K562 (cell line): ENCODE measurements around the gene AP4S1. TPM values are rescaled to one million over a fixed set of nuclear protein-coding genes. Genes with fewer than 3 reads are reported as not detected.
A peak's percentile ranks its signal among the peaks of the same experiment; 100 is the strongest.

Experiments
- ATAC-seq: fragments of 200-7000 bp; cut with Tn5 transposase; 3 replicates; pipeline ENCODE4 v1.9.1; 2020; ENCODE audit warnings: moderate library complexity
- BruUV-seq: library from RNA; stranded (reverse); fragments of 400-500 nt; replicated peaks from 2 replicates; lab custom pipeline; 2021; lab: Mats Ljungman, UMichigan
- CTCF ChIA-PET: fragments of 300-600 bp; formaldehyde crosslinking; extraction: SDS; loops from one replicate; lab custom pipeline; 2021; ENCODE audit warnings: low intra/inter-chr PET ratio; lab: Yijun Ruan, JAX
- POLR2A ChIA-PET: fragments of 300-600, 350-650 bp; sonication (Branson Sonifier 250); formaldehyde crosslinking; extraction: SDS; loops from one replicate; lab custom pipeline; 2021; ENCODE audit warnings: antibody characterized with exemption, inconsistent platforms; lab: Yijun Ruan, JAX
- DNase-seq, 4 experiments: peaks; one replicate each; pipeline versions ENCODE4 v3.0.0 to v3.0.0-alpha.2; 2011 to 2018; ENCODE audit warnings: low spot score in 3 of 4, mixed read lengths in 3 of 4; ENCODE audit errors: extremely low read depth in 1 of 4
- FAIRE-seq: peaks from 2 replicates; lab custom pipeline; 2011; peaks lifted over from hg19 to GRCh38; lab: Jason Lieb, UNC
- H2AFZ ChIP-seq: 2 replicates; pipeline ENCODE4 v1.6.0; 2011; ENCODE audit warnings: low read depth, low read length, control low read depth, inconsistent platforms
- H3K27ac ChIP-seq: fragments of 200-600 bp; 3 replicates; pipeline ENCODE4 v1.8.0; 2011; ENCODE audit warnings: low read depth, mild to moderate bottlenecking, control low read depth, inconsistent platforms, low read length, moderate library complexity, mixed read lengths; ENCODE audit errors: extremely low read depth
- H3K27me3 ChIP-seq, 2 experiments: fragments of 300-600 bp in 1 of 2; 2 replicates in 1 of 2; 3 replicates in 1 of 2; pipeline versions ENCODE4 v1.6.0 to v1.8.0; 2011; ENCODE audit warnings: inconsistent platforms in 2 of 2, low read length in 2 of 2, mild to moderate bottlenecking in 1 of 2, mixed read lengths in 1 of 2, moderate library complexity in 1 of 2; ENCODE audit not compliant: control insufficient read depth in 2 of 2, insufficient read depth in 2 of 2
- H3K36me3 ChIP-seq: fragments of 300-600 bp; 3 replicates; pipeline ENCODE4 v1.8.0; 2011; ENCODE audit warnings: mild to moderate bottlenecking, low read length, inconsistent platforms; ENCODE audit not compliant: control insufficient read depth, insufficient read depth
- H3K4me1 ChIP-seq, 2 experiments: fragments of 200-600 bp in 1 of 2; replicated peaks in 1 of 2; 2 replicates in 1 of 2; 3 replicates in 1 of 2; pipeline versions ENCODE4 v1.5.1 to v1.8.0; 2011; ENCODE audit warnings: inconsistent platforms in 2 of 2, low read length in 2 of 2, mild to moderate bottlenecking in 1 of 2, mixed read lengths in 1 of 2, moderate library complexity in 1 of 2; ENCODE audit not compliant: control insufficient read depth in 2 of 2, insufficient read depth in 2 of 2
- H3K4me2 ChIP-seq: 2 replicates; pipeline ENCODE4 v1.6.1; 2011; ENCODE audit warnings: low read length, control low read depth, inconsistent platforms, mixed read lengths; ENCODE audit not compliant: insufficient read depth
- H3K4me3 ChIP-seq: fragments of 200-600 bp; sonication (generic), shearing (Covaris generic); 2 replicates; pipeline ENCODE4 v1.5.1; 2016; ENCODE audit warnings: control low read depth, inconsistent platforms
- H3K79me2 ChIP-seq: fragments of 200-600 bp; 3 replicates; pipeline ENCODE4 v1.8.0; 2011; ENCODE audit warnings: low read length, inconsistent platforms; ENCODE audit not compliant: control insufficient read depth, insufficient read depth
- H3K9ac ChIP-seq, 2 experiments: 2 replicates each; pipeline versions ENCODE4 v1.6.0 to v1.6.1; 2011; ENCODE audit warnings: low read depth in 2 of 2, low read length in 2 of 2, control low read depth in 1 of 2, inconsistent platforms in 1 of 2, mild to moderate bottlenecking in 1 of 2, mixed read lengths in 1 of 2; ENCODE audit not compliant: insufficient read depth in 1 of 2
- H3K9me1 ChIP-seq: one replicate; pipeline ENCODE4 v1.6.0; 2011; ENCODE audit warnings: inconsistent platforms, mild to moderate bottlenecking, low read length, moderate library complexity; ENCODE audit not compliant: control insufficient read depth, insufficient read depth
- H3K9me3 ChIP-seq: replicated peaks from 2 replicates; pipeline ENCODE4 v1.5.1; 2011; ENCODE audit warnings: low read depth, low read length, inconsistent platforms; ENCODE audit not compliant: control insufficient read depth, insufficient read depth
- H4K20me1 ChIP-seq: replicated peaks from 2 replicates; pipeline ENCODE4 v1.6.1; 2011; ENCODE audit warnings: low read length, inconsistent platforms, mixed read lengths; ENCODE audit not compliant: control insufficient read depth, insufficient read depth
- GTF2E2 ChIP-seq: fragments of 200-800 bp; sonication (Bioruptor generic); IDR thresholded peaks from 2 replicates; pipeline ENCODE4 v1.6.1; 2016; ENCODE audit warnings: missing genetic modification characterization, missing compliant biosample characterization
- MEIS2 ChIP-seq: fragments of 450-650 bp; IDR thresholded peaks from 2 replicates; pipeline ENCODE4 v1.6.1; 2014; ENCODE audit warnings: mild to moderate bottlenecking; ENCODE audit not compliant: partially characterized antibody
- PBX2 ChIP-seq, 2 experiments: IDR thresholded peaks in 1 of 2; conservative IDR thresholded peaks in 1 of 2; 2 replicates each; pipeline ENCODE4 v1.6.1; 2016; ENCODE audit warnings: low read depth in 2 of 2, mild to moderate bottlenecking in 1 of 2, missing compliant biosample characterization in 1 of 2, missing genetic modification characterization in 1 of 2, moderate library complexity in 1 of 2
- PKNOX1 ChIP-seq: fragments of 450-650 bp; IDR thresholded peaks from 2 replicates; pipeline ENCODE4 v1.6.1; 2016
- WGBS: fragments of 100-300 bp; shearing (Covaris generic); methylation state at CpG from one replicate; pipeline ENCODE4 v1.1.6; 2016; ENCODE audit warnings: low coverage, mixed read lengths; ENCODE audit not compliant: insufficient coverage; ENCODE audit errors: missing lambda C conversion rate; 5-methylcytosine and 5-hydroxymethylcytosine counted together
- in situ Hi-C: fragments of 300-500 bp; cut with MboI; formaldehyde crosslinking; loops from 4 replicates; pipeline ENCODE4 v1.15.0; 2018; ENCODE audit warnings: inconsistent platforms, mixed read lengths
- intact Hi-C: fragments of 100-400 bp; cut with micrococcal nuclease; formaldehyde crosslinking; loops from 2 replicates; pipeline ENCODE4 v1.14.2; 2022
- polyA plus RNA-seq, 8 experiments: library from polyadenylated mRNA; depleted of rRNA in 4 of 8; stranded (reverse) in 5 of 8; unstranded in 3 of 8; fragments of >200 nt; fragmentation: Nextera tagmentation in 2 of 8; fragmentation: Illumina TruSeq in 1 of 8; extraction: Ambion mirVana in 2 of 8; extraction: Trizol in 1 of 8; gene quantifications; 2 replicates each; pipeline versions ENCODE4 v1.2.1 to v1.2.3, GENCODE V29; 2011 to 2014; ENCODE audit warnings: inconsistent platforms in 1 of 8, missing spikeins in 1 of 8
- total RNA-seq, 7 experiments: library from RNA; depleted of rRNA in 6 of 7; stranded (reverse); fragments of >200 nt in 6 of 7; fragmentation: Illumina TruSeq in 2 of 7; extraction: Trizol in 2 of 7; gene quantifications; 2 replicates each; pipeline versions ENCODE4 v1.2.1 to v1.2.3, GENCODE V29; 2011 to 2021; ENCODE audit warnings: low replicate concordance in 1 of 7

The AP4S1 gene
- total and polyA plus RNA-seq, 9 of the 15 experiments (the other 6 are each of a cell fraction or from before 2014, with no cell fraction given), result 3.7 to 7.8 (median 5.9) TPM

GRCh38 chr14:31042300-31042699 lies 16.9 kb downstream of the AP4S1 start:
- ChIA-PET POLR2A (interaction anchor here (0.7 to 0.9 kb wide), 2 partner anchors 11 kb away, joined by 3 read pairs; no protein-coding TSS in a partner anchor), CTCF (no interaction called here)
- no peak overlapping the region for H3K27ac ChIP-seq
- WGBS, result 63% methylated on average over 1 of the region's 1 CpG
- no peak for DNase-seq
- in situ Hi-C loops, result no loop called here
- no peaks in the 10 kb centered on the region for H3K79me2 ChIP-seq
- peaks cover 15 to 19% of the 10 kb centered on the region in 2 experiments; a peak in 4 of 5 replicates for H3K4me1 ChIP-seq
- intact Hi-C loops, result no loop called here
- H2AFZ ChIP-seq, result 0 out of 2 replicates have a peak overlapping the region, but pooled peaks have one; percentile 12
- ATAC-seq, result no peak
- H3K9me3 ChIP-seq, result peaks cover 5% of the 10 kb centered on the region; the same call in 1 of the 2 replicates
- H3K27me3 ChIP-seq, result no peaks in the 10 kb centered on the region
- BruUV-seq, result no TSS peak
- FAIRE-seq, result no peak
- no peak overlapping the region for H3K4me3 ChIP-seq
- no peaks in the 10 kb centered on the region for H4K20me1 ChIP-seq
- H3K36me3 ChIP-seq, result no peaks in the 10 kb centered on the region
- no peak overlapping the region for H3K9ac ChIP-seq
- no peak overlapping the region; the same call in 1 of the 2 replicates for H3K4me2 ChIP-seq
- TF ChIP-seq MEIS2, result peak; percentile 21
- no peak for TF ChIP-seq PBX2 (CRISPR knock-in tag; IDR thresholded peaks at IDR 0.05; ENCODE audit: low read depth)
- peak; percentile 62 for TF ChIP-seq PBX2 (tag; conservative IDR thresholded peaks at IDR 0.05; ENCODE audit: low read depth)
- no peak for TF ChIP-seq GTF2E2 (tag)
- peak; percentile 94 for TF ChIP-seq PKNOX1
- no peaks in the 10 kb centered on the region for H3K9me1 ChIP-seq
